Hepatocyte (in vitro differentiated cells): ENCODE measurements around the gene GRIN2C.
"Not testable (repeated sequence)": the region's sequence is repeated elsewhere in the genome, so short reads cannot be mapped to it uniquely, and the experiment has no call there.

Experiments
- CTCF ChIP-seq: fragments of 200-600 bp; sonication (generic); IDR thresholded peaks from 2 replicates; pipeline ENCODE4 v1.5.1; 2016; ENCODE audit warnings: antibody characterized with exemption, mild to moderate bottlenecking; ENCODE audit not compliant: poor library complexity
- EZH2phosphoT487 ChIP-seq: fragments of 200-600 bp; sonication (generic); IDR thresholded peaks from one replicate; pipeline ENCODE4 v1.6.1; 2018; ENCODE audit warnings: antibody characterized with exemption, mild to moderate bottlenecking, low read depth, moderate library complexity; ENCODE audit not compliant: unreplicated experiment, severe bottlenecking

- not testable (repeated sequence) for TF ChIP-seq CTCF, EZH2phosphoT487
Observed at GRCh38 chr17:74906214-74906793, 46.6 kb upstream of the GRIN2C start.
